SK-N-SH treated with all-trans-retinoic acid at 6 μM for 48 hours (cell line): Measurements from ENCODE around the gene RIMS4.

Experiments used
- ATAC-seq: fragments of 200-7000 bp; cut with Tn5 transposase; 3 replicates; pipeline ENCODE4 v1.9.1; 2020; ENCODE audit warnings: mild to moderate bottlenecking, moderate library complexity
- ARNTL ChIP-seq: fragments of 450-650 bp; formaldehyde crosslinking; IDR thresholded peaks from 2 replicates; pipeline ENCODE4 v1.5.0; 2020; ENCODE audit warnings: low read depth, mild to moderate bottlenecking, moderate library complexity, borderline replicate concordance
- BACH2 ChIP-seq: fragments of 250-450 bp; sonication (Bioruptor Pico); IDR thresholded peaks from 2 replicates; pipeline ENCODE4 v1.9.0; 2021; ENCODE audit warnings: mild to moderate bottlenecking, borderline replicate concordance
- CREB5 ChIP-seq: fragments of 250-450 bp; sonication (Bioruptor Pico); IDR thresholded peaks from 2 replicates; pipeline ENCODE4 v1.5.1; 2020; ENCODE audit warnings: low read depth, mild to moderate bottlenecking, moderate library complexity
- CSDC2 ChIP-seq: fragments of 250-450 bp; sonication (Bioruptor Pico); IDR thresholded peaks from 2 replicates; pipeline ENCODE4 v1.5.0; 2020; ENCODE audit warnings: mild to moderate bottlenecking, moderate library complexity
- CSRNP3 ChIP-seq: fragments of 250-450 bp; sonication (Bioruptor Pico); IDR thresholded peaks from 2 replicates; pipeline ENCODE4 v1.5.1; 2021; ENCODE audit warnings: mild to moderate bottlenecking, moderate library complexity
- ESRRG ChIP-seq: fragments of 250-450 bp; sonication (Bioruptor Pico); IDR thresholded peaks from 2 replicates; pipeline ENCODE4 v1.6.1; 2021; ENCODE audit warnings: mild to moderate bottlenecking
- GLIS3 ChIP-seq: fragments of 250-450 bp; sonication (Bioruptor Pico); IDR thresholded peaks from 2 replicates; pipeline ENCODE4 v1.5.0; 2020; ENCODE audit warnings: mild to moderate bottlenecking, moderate library complexity
- ISL1 ChIP-seq: fragments of 250-450 bp; sonication (Bioruptor Pico); IDR thresholded peaks from 2 replicates; pipeline ENCODE4 v2.1.2; 2022; ENCODE audit warnings: mild to moderate bottlenecking, moderate library complexity
- OSR1 ChIP-seq: fragments of 250-450 bp; sonication (Bioruptor Pico); IDR thresholded peaks from 2 replicates; pipeline ENCODE4 v1.8.0; 2022; ENCODE audit warnings: moderate library complexity, mild to moderate bottlenecking, inconsistent platforms
- PATZ1 ChIP-seq: fragments of 250-450 bp; sonication (Bioruptor Pico); IDR thresholded peaks from 2 replicates; pipeline ENCODE4 v1.8.0; 2020; ENCODE audit warnings: mild to moderate bottlenecking, moderate library complexity, borderline replicate concordance
- RARB ChIP-seq: fragments of 250-450 bp; sonication (Bioruptor Pico); IDR thresholded peaks from 2 replicates; pipeline ENCODE4 v1.8.0; 2021; ENCODE audit warnings: mild to moderate bottlenecking, moderate library complexity
- SNAI2 ChIP-seq: fragments of 250-450 bp; sonication (Bioruptor Pico); IDR thresholded peaks from 2 replicates; pipeline ENCODE4 v1.5.0; 2020; ENCODE audit warnings: mild to moderate bottlenecking, moderate library complexity
- TOX ChIP-seq: fragments of 250-450 bp; sonication (Bioruptor Pico); IDR thresholded peaks from 2 replicates; pipeline ENCODE4 v1.8.0; 2021; ENCODE audit warnings: mild to moderate bottlenecking, moderate library complexity, borderline replicate concordance
- TSHZ2 ChIP-seq: fragments of 250-450 bp; sonication (Bioruptor Pico); IDR thresholded peaks from 2 replicates; pipeline ENCODE4 v1.5.0; 2020; ENCODE audit warnings: mild to moderate bottlenecking, moderate library complexity
- ZC3H10 ChIP-seq: fragments of 250-450 bp; sonication (Bioruptor Pico); IDR thresholded peaks from 2 replicates; pipeline ENCODE4 v1.5.1; 2021; ENCODE audit warnings: mild to moderate bottlenecking, moderate library complexity
- ZFP3 ChIP-seq: fragments of 250-450 bp; sonication (Bioruptor Pico); IDR thresholded peaks from 2 replicates; pipeline ENCODE4 v1.5.0; 2020; ENCODE audit warnings: mild to moderate bottlenecking, moderate library complexity
- ZFP30 ChIP-seq: fragments of 450-650 bp; formaldehyde crosslinking; IDR thresholded peaks from 2 replicates; pipeline ENCODE4 v1.5.0; 2022; ENCODE audit warnings: mild to moderate bottlenecking, moderate library complexity
- ZNF565 ChIP-seq: fragments of 450-650 bp; formaldehyde crosslinking; conservative IDR thresholded peaks from 2 replicates; pipeline ENCODE4 v1.5.0; 2020; ENCODE audit warnings: low read depth, mild to moderate bottlenecking, moderate library complexity
- ZNF70 ChIP-seq: fragments of 450-650 bp; formaldehyde crosslinking; IDR thresholded peaks from 2 replicates; pipeline ENCODE4 v1.5.0; 2020; ENCODE audit warnings: mild to moderate bottlenecking, moderate library complexity
- ZNF8 ChIP-seq: fragments of 450-650 bp; formaldehyde crosslinking; IDR thresholded peaks from 2 replicates; pipeline ENCODE4 v1.5.0; 2020; ENCODE audit warnings: mild to moderate bottlenecking, moderate library complexity

RIMS4 gene

GRCh38 chr20:44711237-44711636 lies 99.1 kb downstream of the RIMS4 start:
- TF ChIP-seq ZNF70 (CRISPR knock-in tag) (no peak), CSDC2 (CRISPR knock-in tag) (no peak), TSHZ2 (CRISPR knock-in tag) (no peak), CREB5 (CRISPR knock-in tag) (no peak)
- ATAC-seq, result no peak

GRCh38 chr20:44709797-44710196 lies 100.5 kb downstream of the RIMS4 start:
- no peak for ATAC-seq
- TF ChIP-seq TSHZ2 (CRISPR knock-in tag) (no peak), GLIS3 (CRISPR knock-in tag) (no peak), CSRNP3 (CRISPR knock-in tag) (no peak), ZFP30 (CRISPR knock-in tag) (no peak), CREB5 (CRISPR knock-in tag) (no peak), PATZ1 (CRISPR knock-in tag) (no peak), ZC3H10 (CRISPR knock-in tag) (no peak), ARNTL (no peak), ESRRG (CRISPR knock-in tag) (no peak), ZNF565 (CRISPR knock-in tag) (no peak), TOX (CRISPR knock-in tag) (no peak), ZNF8 (CRISPR knock-in tag) (no peak), ZNF70 (CRISPR knock-in tag) (no peak), ZFP3 (CRISPR knock-in tag) (no peak), BACH2 (CRISPR knock-in tag) (no peak), RARB (CRISPR knock-in tag) (no peak), ISL1 (CRISPR knock-in tag) (no peak), SNAI2 (CRISPR knock-in tag) (no peak)

GRCh38 chr20:44709380-44709779 lies 101.0 kb downstream of the RIMS4 start:
- ATAC-seq, result no peak
- TF ChIP-seq ZFP3 (CRISPR knock-in tag), result no peak
- no peak for TF ChIP-seq TOX (CRISPR knock-in tag)
- TF ChIP-seq ISL1 (CRISPR knock-in tag), result no peak
- TF ChIP-seq ARNTL, result no peak
- TF ChIP-seq PATZ1 (CRISPR knock-in tag), result no peak
- no peak for TF ChIP-seq ZNF70 (CRISPR knock-in tag)
- no peak for TF ChIP-seq ZNF565 (CRISPR knock-in tag)
- no peak for TF ChIP-seq OSR1 (CRISPR knock-in tag)
- no peak for TF ChIP-seq ESRRG (CRISPR knock-in tag)
- no peak for TF ChIP-seq ZNF8 (CRISPR knock-in tag)
- TF ChIP-seq ZFP30 (CRISPR knock-in tag), result no peak
- no peak for TF ChIP-seq ZC3H10 (CRISPR knock-in tag)
- no peak for TF ChIP-seq BACH2 (CRISPR knock-in tag)
